ENCODE results near the gene ADAMTS17. TPM values are rescaled to one million over a fixed set of nuclear protein-coding genes. Genes with fewer than 3 reads are reported as not detected.

ADAMTS17 gene
- total RNA-seq, 1 donor from 2014 or later: 4.8 TPM

- H3K4me3 Mint-ChIP-seq (ENCODE audit: unreplicated experiment): no peak overlapping the region
- no peak for DNase-seq (ENCODE audit: low spot score)
- H3K36me3 Mint-ChIP-seq (ENCODE audit: low read depth, unreplicated experiment): no peaks in the 10 kb centered on the region
- H3K9me3 Mint-ChIP-seq (ENCODE audit: unreplicated experiment): no peaks in the 10 kb centered on the region
- TF ChIP-seq CTCF (IDR thresholded peaks at IDR 0.05; ENCODE audit: unreplicated experiment): no peak
- no peak overlapping the region for H3K27ac Mint-ChIP-seq (ENCODE audit: unreplicated experiment)
- no peaks in the 10 kb centered on the region for H3K4me1 Mint-ChIP-seq (ENCODE audit: unreplicated experiment)
- H3K27me3 Mint-ChIP-seq (ENCODE audit: unreplicated experiment): peaks cover 2% of the 10 kb centered on the region
These were observed 166.9 kb downstream of the ADAMTS17 start for GRCh38 chr15:100174904-100175275.

- TF ChIP-seq CTCF (IDR thresholded peaks at IDR 0.05; ENCODE audit: unreplicated experiment): no peak
- no peaks in the 10 kb centered on the region for H3K36me3 Mint-ChIP-seq (ENCODE audit: low read depth, unreplicated experiment)
These were observed 167.4 kb downstream of the ADAMTS17 start for GRCh38 chr15:100174159-100174903.

GRCh38 chr15:100172356-100173024 is 169.3 kb downstream of the ADAMTS17 start:
- DNase-seq (ENCODE audit: low spot score): no peak
- no peak for TF ChIP-seq CTCF (IDR thresholded peaks at IDR 0.05; ENCODE audit: unreplicated experiment)
- peaks cover 2% of the 10 kb centered on the region for H3K27me3 Mint-ChIP-seq (ENCODE audit: unreplicated experiment)
- H3K4me3 Mint-ChIP-seq (ENCODE audit: unreplicated experiment): no peak overlapping the region
- H3K4me1 Mint-ChIP-seq (ENCODE audit: unreplicated experiment): no peaks in the 10 kb centered on the region
- no peaks in the 10 kb centered on the region for H3K36me3 Mint-ChIP-seq (ENCODE audit: low read depth, unreplicated experiment)
- no peak overlapping the region for H3K27ac Mint-ChIP-seq (ENCODE audit: unreplicated experiment)
- H3K9me3 Mint-ChIP-seq (ENCODE audit: unreplicated experiment): no peaks in the 10 kb centered on the region

More at GRCh38 chr15:100174159-100174903, 167.4 kb downstream of the ADAMTS17 start:
- Mint-ChIP-seq H3K4me3 (ENCODE audit: unreplicated experiment) (no peak overlapping the region), H3K27me3 (ENCODE audit: unreplicated experiment) (peaks cover 2% of the 10 kb centered on the region), H3K4me1 (ENCODE audit: unreplicated experiment) (no peaks in the 10 kb centered on the region), H3K9me3 (ENCODE audit: unreplicated experiment) (no peaks in the 10 kb centered on the region), H3K27ac (ENCODE audit: unreplicated experiment) (no peak overlapping the region)
- DNase-seq (ENCODE audit: low spot score): no peak

GRCh38 chr15:100171411-100171810 is 170.4 kb downstream of the ADAMTS17 start:
- H3K27ac Mint-ChIP-seq (ENCODE audit: unreplicated experiment): no peak overlapping the region
- H3K4me3 Mint-ChIP-seq (ENCODE audit: unreplicated experiment): no peak overlapping the region
- H3K4me1 Mint-ChIP-seq (ENCODE audit: unreplicated experiment): no peaks in the 10 kb centered on the region
- H3K36me3 Mint-ChIP-seq (ENCODE audit: low read depth, unreplicated experiment): no peaks in the 10 kb centered on the region
- H3K9me3 Mint-ChIP-seq (ENCODE audit: unreplicated experiment): no peaks in the 10 kb centered on the region
- peaks cover 2% of the 10 kb centered on the region for H3K27me3 Mint-ChIP-seq (ENCODE audit: unreplicated experiment)
- no peak for TF ChIP-seq CTCF (IDR thresholded peaks at IDR 0.05; ENCODE audit: unreplicated experiment)
- DNase-seq (ENCODE audit: low spot score): no peak
